Measurements from ENCODE around the gene OR8B3.
"Not testable (repeated sequence)": the region's sequence is repeated elsewhere in the genome, so short reads cannot be mapped to it uniquely, and the experiment has no call there.

OR8B3 gene

GRCh38 chr11:124398924-124399323, at the start of gene OR8B3:
OR8B3 (minus strand) TSS chr11:124399024; CDS start chr11:124397351, 1,673 bp downstream.
- no peak for DNase-seq

GRCh38 chr11:124446916-124447315, 48.1 kb upstream of the OR8B3 start:
- DNase-seq = no peak

GRCh38 chr11:124445646-124446150, 46.9 kb upstream of the OR8B3 start, which contains the start of gene OR8B8:
OR8B8 (minus strand) TSS chr11:124445696; CDS start chr11:124441085, 4,611 bp downstream.
- no peak for DNase-seq

GRCh38 chr11:124442847-124443246, 44.0 kb upstream of the OR8B3 start:
- no peak for DNase-seq

GRCh38 chr11:124442442-124442841, 43.6 kb upstream of the OR8B3 start:
- DNase-seq = no peak

- no peak for DNase-seq
These were observed 42.7 kb upstream of the OR8B3 start for GRCh38 chr11:124441519-124441918.

GRCh38 chr11:124441081-124441480, 42.3 kb upstream of the OR8B3 start:
- no peak for DNase-seq

- no peak for DNase-seq
These were observed 41.8 kb upstream of the OR8B3 start for GRCh38 chr11:124440608-124441007.

- DNase-seq = no peak
These were observed 35.9 kb upstream of the OR8B3 start for GRCh38 chr11:124434699-124435098.

GRCh38 chr11:124429599-124429998, 30.8 kb upstream of the OR8B3 start:
- no peak for DNase-seq

- DNase-seq = no peak
These were observed 25.6 kb upstream of the OR8B3 start, which contains the start of gene OR8B4 for GRCh38 chr11:124424384-124424921. OR8B4 (minus strand) TSS chr11:124424871; CDS start chr11:124424871, 0 bp downstream.

GRCh38 chr11:124421043-124421442, 22.2 kb upstream of the OR8B3 start:
- no peak for DNase-seq

- DNase-seq = peak; percentile 60
These were observed 16.6 kb upstream of the OR8B3 start for GRCh38 chr11:124415356-124415923.

GRCh38 chr11:124409906-124410305, 11.1 kb upstream of the OR8B3 start:
- DNase-seq = no peak

GRCh38 chr11:124405581-124405980, 6.8 kb upstream of the OR8B3 start:
- no peak for DNase-seq

GRCh38 chr11:124403186-124403585, 4.4 kb upstream of the OR8B3 start:
- DNase-seq = not testable (repeated sequence)

- DNase-seq = peak; percentile 40
These were observed 3.6 kb upstream of the OR8B3 start for GRCh38 chr11:124402326-124402922.

GRCh38 chr11:124396847-124397246, 2.0 kb downstream of the OR8B3 start:
- not testable (repeated sequence) for DNase-seq

GRCh38 chr11:124394408-124394807, 4.4 kb downstream of the OR8B3 start:
- no peak for DNase-seq

GRCh38 chr11:124384399-124384798, 14.4 kb downstream of the OR8B3 start, which contains the start of gene OR8B2:
OR8B2 (minus strand) TSS chr11:124384499; CDS start chr11:124383343, 1,156 bp downstream.
- DNase-seq = no peak

- DNase-seq = not testable (repeated sequence)
These were observed 16.0 kb downstream of the OR8B3 start for GRCh38 chr11:124382857-124383256.

GRCh38 chr11:124380585-124380984, 18.2 kb downstream of the OR8B3 start:
- DNase-seq = no peak

GRCh38 chr11:124376280-124376679, 22.5 kb downstream of the OR8B3 start:
- no peak for DNase-seq

- no peak for DNase-seq
These were observed 39.3 kb downstream of the OR8B3 start for GRCh38 chr11:124359566-124359965.
